GM12801 (cell line): ENCODE data around the gene CDHR3.

ENCODE experiments used
- TF ChIP-seq, protein P1 (sequence below): IDR thresholded peaks from one replicate; pipeline ENCODE4 v1.5.1; 2011; ENCODE audit warnings: control low read depth; ENCODE audit not compliant: insufficient read length; ENCODE audit errors: extremely low read depth

CDHR3 gene

DNA sequence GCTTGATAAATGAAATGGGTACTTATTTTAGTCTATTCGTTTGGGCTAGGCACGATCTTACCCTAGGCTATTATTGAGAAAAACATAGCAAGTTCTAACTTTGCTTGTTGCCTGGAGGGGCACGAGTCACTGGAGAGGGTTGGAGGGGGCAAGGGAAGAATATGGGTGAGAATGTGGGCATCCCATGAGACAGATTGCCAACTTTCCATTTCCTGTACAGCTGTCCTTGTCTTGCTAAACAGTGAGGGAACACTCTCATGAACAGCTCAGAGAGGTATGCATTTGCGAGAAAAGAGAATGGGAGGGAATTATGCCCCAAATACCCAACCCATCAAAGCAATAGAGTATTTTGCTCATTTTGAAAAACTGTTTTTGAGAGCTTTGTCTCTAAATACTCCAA is 9.2 kb downstream of the CDHR3 start:
- TF ChIP-seq, protein P1, sequence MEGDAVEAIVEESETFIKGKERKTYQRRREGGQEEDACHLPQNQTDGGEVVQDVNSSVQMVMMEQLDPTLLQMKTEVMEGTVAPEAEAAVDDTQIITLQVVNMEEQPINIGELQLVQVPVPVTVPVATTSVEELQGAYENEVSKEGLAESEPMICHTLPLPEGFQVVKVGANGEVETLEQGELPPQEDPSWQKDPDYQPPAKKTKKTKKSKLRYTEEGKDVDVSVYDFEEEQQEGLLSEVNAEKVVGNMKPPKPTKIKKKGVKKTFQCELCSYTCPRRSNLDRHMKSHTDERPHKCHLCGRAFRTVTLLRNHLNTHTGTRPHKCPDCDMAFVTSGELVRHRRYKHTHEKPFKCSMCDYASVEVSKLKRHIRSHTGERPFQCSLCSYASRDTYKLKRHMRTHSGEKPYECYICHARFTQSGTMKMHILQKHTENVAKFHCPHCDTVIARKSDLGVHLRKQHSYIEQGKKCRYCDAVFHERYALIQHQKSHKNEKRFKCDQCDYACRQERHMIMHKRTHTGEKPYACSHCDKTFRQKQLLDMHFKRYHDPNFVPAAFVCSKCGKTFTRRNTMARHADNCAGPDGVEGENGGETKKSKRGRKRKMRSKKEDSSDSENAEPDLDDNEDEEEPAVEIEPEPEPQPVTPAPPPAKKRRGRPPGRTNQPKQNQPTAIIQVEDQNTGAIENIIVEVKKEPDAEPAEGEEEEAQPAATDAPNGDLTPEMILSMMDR: no peak

DNA sequence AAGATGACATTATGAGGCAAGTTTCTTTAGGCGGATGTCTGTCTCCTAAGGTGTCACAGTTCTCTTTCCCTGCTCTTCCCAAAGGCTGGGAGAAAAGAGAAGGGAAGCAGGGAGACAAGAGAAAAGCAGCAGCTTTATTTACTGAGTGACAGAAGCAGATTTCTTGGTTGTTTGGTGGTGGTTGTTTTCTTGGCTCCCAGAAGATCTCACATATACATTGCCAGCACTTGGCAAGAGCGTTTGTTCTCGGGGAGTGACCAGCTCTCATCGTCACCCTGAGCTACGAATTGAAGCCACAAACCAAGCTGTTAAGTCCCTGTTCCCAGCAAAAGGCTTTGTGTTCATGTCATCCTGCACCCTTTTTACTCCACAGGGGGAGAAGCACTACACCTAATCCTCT is 11.4 kb downstream of the CDHR3 start:
- TF ChIP-seq, protein P1: no peak

DNA sequence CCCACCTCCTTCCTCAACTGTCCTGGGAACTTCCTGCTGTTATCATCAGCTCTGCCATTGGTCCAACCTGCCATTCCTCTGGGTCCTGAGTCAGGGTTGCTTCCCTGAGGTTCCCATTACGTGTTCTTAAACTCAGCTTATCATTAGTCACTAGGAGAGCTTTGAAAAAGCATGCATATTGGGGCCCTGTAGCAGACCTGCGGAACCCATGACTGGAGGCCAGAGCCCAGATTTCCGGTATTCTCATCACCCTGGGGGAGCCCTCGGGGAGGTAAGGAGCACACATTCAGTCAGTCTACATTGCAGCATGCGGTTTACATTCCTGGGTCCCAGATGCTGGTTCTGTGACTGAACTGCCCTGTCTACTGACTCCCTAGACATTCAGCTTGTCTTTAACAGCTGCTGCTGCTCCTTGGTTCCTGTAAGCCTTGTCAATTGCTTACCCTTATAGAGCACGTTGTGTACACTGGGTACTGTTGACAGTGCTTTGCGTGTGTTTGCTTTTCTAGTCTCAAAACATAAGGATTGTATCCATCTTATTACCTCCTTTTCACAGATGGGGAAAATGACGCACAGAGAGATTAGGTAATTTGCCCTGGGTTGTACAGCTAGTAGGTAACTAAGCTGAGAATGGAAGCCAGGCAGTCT is 12.8 kb downstream of the CDHR3 start:
- TF ChIP-seq, protein P1: no peak

DNA sequence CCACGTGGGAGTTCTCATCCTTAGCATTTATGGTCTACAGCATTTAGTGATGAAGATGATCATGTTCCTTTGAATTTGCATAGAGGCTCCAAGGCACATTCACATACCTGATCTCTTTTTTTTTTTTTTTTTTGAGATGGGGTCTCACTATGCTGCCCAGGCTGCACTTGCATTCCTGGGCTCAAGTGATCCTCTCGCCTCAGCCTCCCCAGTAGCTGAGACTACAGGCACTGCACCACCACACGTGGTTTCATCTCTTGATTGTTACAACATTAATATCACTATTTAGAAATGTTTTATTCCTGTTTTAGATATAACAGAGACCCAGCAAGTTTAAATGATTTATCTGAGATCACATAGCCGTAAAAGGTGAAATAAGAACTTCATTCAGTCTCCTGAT is 13.8 kb downstream of the CDHR3 start:
- TF ChIP-seq, protein P1: no peak

DNA sequence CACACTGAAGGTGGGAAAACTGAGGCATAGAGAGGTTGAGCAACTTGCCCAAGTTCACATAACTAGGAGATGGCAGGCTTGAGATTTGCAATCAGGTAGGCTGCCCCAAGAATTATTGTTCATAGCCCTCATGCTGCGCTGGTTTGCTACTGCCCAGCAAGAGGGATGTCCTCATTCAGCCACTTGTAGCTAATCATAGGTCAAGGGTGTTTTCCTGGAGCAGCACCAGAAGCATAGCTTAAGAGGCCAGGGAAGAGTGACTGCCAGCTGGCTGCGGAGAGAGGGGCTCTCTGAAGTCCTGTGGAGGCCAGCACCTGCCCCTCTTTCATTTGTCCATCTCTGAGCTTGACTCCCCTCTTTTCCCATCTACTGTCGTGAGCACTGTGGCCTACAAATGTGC is 15.0 kb downstream of the CDHR3 start:
- TF ChIP-seq, protein P1: no peak

DNA sequence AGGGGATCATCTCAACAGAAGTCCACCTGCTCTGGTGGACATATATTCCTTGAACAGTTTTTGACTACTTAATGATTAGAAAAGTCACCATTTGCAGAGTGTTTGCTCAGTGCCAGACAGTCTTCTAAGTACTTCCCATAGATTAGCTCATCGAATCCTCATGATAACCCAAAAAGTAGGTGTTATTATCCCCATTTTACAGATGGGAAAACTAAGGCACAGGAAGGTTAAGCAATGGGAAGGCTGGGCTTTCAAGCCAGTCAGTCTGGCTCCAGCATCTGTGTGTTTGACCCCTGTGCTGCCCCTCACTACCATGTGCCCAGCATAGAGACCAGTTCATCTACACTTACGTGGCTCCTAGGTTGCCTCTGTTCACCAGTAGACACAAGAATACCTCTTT is 15.9 kb downstream of the CDHR3 start:
- TF ChIP-seq, protein P1: no peak

DNA sequence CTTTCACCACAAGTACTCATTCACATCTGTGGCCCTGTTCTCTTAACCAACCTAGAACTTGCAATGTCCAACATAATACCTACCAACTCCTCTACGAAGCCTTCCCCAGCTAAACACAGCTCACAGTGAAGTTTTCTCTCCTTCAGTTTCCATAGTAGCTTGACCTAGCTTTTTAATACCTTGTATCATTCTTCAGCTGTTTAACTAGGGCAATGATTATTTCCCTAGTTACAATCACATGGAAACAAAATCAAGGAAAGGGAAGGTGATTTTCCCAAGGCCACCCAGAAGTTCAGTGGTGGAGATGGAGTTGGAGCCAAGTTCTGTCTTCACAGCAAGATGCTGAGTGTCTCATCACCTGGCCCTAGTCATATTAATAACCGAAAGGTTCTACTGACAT is 16.3 kb downstream of the CDHR3 start:
- TF ChIP-seq, protein P1: no peak
